ENCODE data around the gene CCDC73. TPM values are rescaled to one million over a fixed set of nuclear protein-coding genes. Genes with fewer than 3 reads are reported as not detected.
A peak's percentile ranks its signal among the peaks of the same experiment; 100 is the strongest.
"Not testable (repeated sequence)": the region's sequence is repeated elsewhere in the genome, so short reads cannot be mapped to it uniquely, and the experiment has no call there.

CCDC73 gene
- total and polyA plus RNA-seq, 4 donors, result 0.06 to 0.36 (median 0.33) TPM; not detected in 1

- Histone ChIP-seq H3K27me3 (ENCODE audit: control insufficient read depth, insufficient read depth, low read length) (no peaks in the 10 kb centered on the region), H3K36me3 (ENCODE audit: control insufficient read depth, insufficient read depth, low read length) (no peaks in the 10 kb centered on the region), H3K27ac (ENCODE audit: low read depth, low read length) (no peak overlapping the region), H3K4me3 (ENCODE audit: low read depth, low read length) (no peak overlapping the region), H3K4me1 (ENCODE audit: control insufficient read depth, insufficient read depth, low read length) (no peaks in the 10 kb centered on the region), H3K9me3 (ENCODE audit: control insufficient read depth, insufficient read depth, low read length) (no peaks in the 10 kb centered on the region)
- 18% methylated on average over 3 of the region's 4 CpGs for WGBS (ENCODE audit: insufficient coverage)
- DNase-seq (ENCODE audit: low read depth in 4 of 6, low spot score in 6 of 6), result no peak
These were observed 180.8 kb downstream of the CCDC73 start for GRCh38 chr11:32613500-32614151.

DNA sequence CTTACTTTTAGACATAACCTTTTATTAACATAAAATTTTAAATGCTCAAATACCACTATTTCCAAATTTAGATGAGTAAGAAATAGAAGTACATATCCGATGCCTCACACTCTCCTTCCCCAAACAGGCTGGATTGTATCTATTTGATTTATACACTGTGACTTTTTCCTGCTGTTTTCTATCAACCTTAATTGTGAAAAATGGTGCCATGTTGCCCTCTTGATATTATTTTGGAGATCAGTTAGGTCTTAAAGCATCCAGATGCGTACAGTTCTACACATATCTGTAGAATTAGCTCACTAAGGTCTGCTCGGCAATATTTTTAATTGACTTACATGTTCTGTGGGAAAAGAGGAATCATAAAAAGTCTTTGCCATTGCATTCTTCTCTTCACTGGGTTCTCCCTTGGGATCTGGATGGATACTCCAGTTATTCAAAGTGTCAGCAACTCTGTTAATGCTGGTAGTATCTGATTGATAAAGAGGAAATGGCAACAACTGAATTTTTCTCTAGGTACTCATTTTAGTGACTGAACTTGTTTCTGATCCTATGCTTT lies 183.6 kb downstream of the CCDC73 start:
- no peak overlapping the region for H3K4me3 ChIP-seq (ENCODE audit: low read depth, low read length)
- no peaks in the 10 kb centered on the region for H3K4me1 ChIP-seq (ENCODE audit: control insufficient read depth, insufficient read depth, low read length)
- 100% methylated on average over 1 of the region's 3 CpGs for WGBS (ENCODE audit: insufficient coverage)
- H3K27me3 ChIP-seq (ENCODE audit: control insufficient read depth, insufficient read depth, low read length), result no peaks in the 10 kb centered on the region
- H3K27ac ChIP-seq (ENCODE audit: low read depth, low read length), result no peak overlapping the region
- H3K9me3 ChIP-seq (ENCODE audit: control insufficient read depth, insufficient read depth, low read length), result no peaks in the 10 kb centered on the region
- no peaks in the 10 kb centered on the region for H3K36me3 ChIP-seq (ENCODE audit: control insufficient read depth, insufficient read depth, low read length)
- DNase-seq (ENCODE audit: low read depth in 4 of 6, low spot score in 6 of 6), result no peak

- H3K9me3 ChIP-seq (ENCODE audit: control insufficient read depth, insufficient read depth, low read length); DNase-seq (ENCODE audit: low read depth in 4 of 6, low spot score in 6 of 6); H3K4me1 ChIP-seq (ENCODE audit: control insufficient read depth, insufficient read depth, low read length); H3K27me3 ChIP-seq (ENCODE audit: control insufficient read depth, insufficient read depth, low read length); H3K4me3 ChIP-seq (ENCODE audit: low read depth, low read length); H3K27ac ChIP-seq (ENCODE audit: low read depth, low read length): not testable (repeated sequence)
- 93% methylated on average over 3 of the region's 4 CpGs for WGBS (ENCODE audit: insufficient coverage)
- peaks cover 10% of the 10 kb centered on the region for H3K36me3 ChIP-seq (ENCODE audit: control insufficient read depth, insufficient read depth, low read length)
These were observed 185.6 kb downstream of the CCDC73 start for GRCh38 chr11:32608826-32609225.

- H3K36me3 ChIP-seq (ENCODE audit: control insufficient read depth, insufficient read depth, low read length), result peaks cover 13% of the 10 kb centered on the region
These were observed 188.2 kb downstream of the CCDC73 start for GRCh38 chr11:32606220-32606619.

GRCh38 chr11:32602657-32603415 lies 191.6 kb downstream of the CCDC73 start:
- no peaks in the 10 kb centered on the region for H3K27me3 ChIP-seq (ENCODE audit: control insufficient read depth, insufficient read depth, low read length)
- H3K36me3 ChIP-seq (ENCODE audit: control insufficient read depth, insufficient read depth, low read length), result peaks cover 13% of the 10 kb centered on the region
- no peak overlapping the region for H3K4me3 ChIP-seq (ENCODE audit: low read depth, low read length)
- no CpG with 5 or more reads among the region's 4 CpGs for WGBS (ENCODE audit: insufficient coverage)
- no peak overlapping the region for H3K27ac ChIP-seq (ENCODE audit: low read depth, low read length)
- H3K9me3 ChIP-seq (ENCODE audit: control insufficient read depth, insufficient read depth, low read length), result no peaks in the 10 kb centered on the region
- no peak for DNase-seq (ENCODE audit: low read depth in 4 of 6, low spot score in 6 of 6)
- no peaks in the 10 kb centered on the region for H3K4me1 ChIP-seq (ENCODE audit: control insufficient read depth, insufficient read depth, low read length)

More at GRCh38 chr11:32606220-32606619, 188.2 kb downstream of the CCDC73 start:
- Histone ChIP-seq H3K27ac (ENCODE audit: low read depth, low read length) (no peak overlapping the region), H3K4me1 (ENCODE audit: control insufficient read depth, insufficient read depth, low read length) (no peaks in the 10 kb centered on the region), H3K4me3 (ENCODE audit: low read depth, low read length) (no peak overlapping the region), H3K27me3 (ENCODE audit: control insufficient read depth, insufficient read depth, low read length) (no peaks in the 10 kb centered on the region), H3K9me3 (ENCODE audit: control insufficient read depth, insufficient read depth, low read length) (no peaks in the 10 kb centered on the region)
- DNase-seq (ENCODE audit: low read depth in 4 of 6, low spot score in 6 of 6), result no peak

- Histone ChIP-seq H3K9me3 (ENCODE audit: control insufficient read depth, insufficient read depth, low read length) (no peaks in the 10 kb centered on the region), H3K27ac (ENCODE audit: low read depth, low read length) (no peak overlapping the region), H3K27me3 (ENCODE audit: control insufficient read depth, insufficient read depth, low read length) (no peaks in the 10 kb centered on the region), H3K4me3 (ENCODE audit: low read depth, low read length) (no peak overlapping the region), H3K4me1 (ENCODE audit: control insufficient read depth, insufficient read depth, low read length) (no peaks in the 10 kb centered on the region), H3K36me3 (ENCODE audit: control insufficient read depth, insufficient read depth, low read length) (peaks cover 15% of the 10 kb centered on the region)
- WGBS (ENCODE audit: insufficient coverage), result no CpG with 5 or more reads among the region's 1 CpG
- peak in 1 of 6 donors; percentile 7 for DNase-seq (ENCODE audit: low read depth in 4 of 6, low spot score in 6 of 6)
These were observed 196.5 kb downstream of the CCDC73 start for GRCh38 chr11:32597921-32598320.

DNA sequence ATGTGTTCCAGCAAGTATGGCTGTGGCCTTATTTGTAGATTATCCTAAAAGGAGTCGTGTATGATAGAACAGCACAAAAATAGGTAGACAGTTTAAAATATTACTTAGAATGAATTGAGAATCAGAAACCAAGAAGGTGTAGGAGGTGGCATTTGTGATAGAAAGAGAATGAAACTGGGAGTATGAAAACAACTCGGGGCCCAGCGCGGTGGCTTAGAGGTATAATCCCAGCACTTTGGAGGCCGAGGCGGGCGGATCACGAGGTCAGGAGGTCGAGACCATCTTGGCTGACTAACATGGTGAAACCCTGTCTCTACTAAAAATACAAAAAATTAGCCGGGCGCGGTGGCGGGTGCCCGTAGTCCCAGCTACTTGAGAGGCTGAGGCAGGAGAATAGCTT lies 198.3 kb downstream of the CCDC73 start:
- H3K36me3 ChIP-seq (ENCODE audit: control insufficient read depth, insufficient read depth, low read length), result peaks cover 17% of the 10 kb centered on the region
- H3K4me1 ChIP-seq (ENCODE audit: control insufficient read depth, insufficient read depth, low read length); H3K4me3 ChIP-seq (ENCODE audit: low read depth, low read length); DNase-seq (ENCODE audit: low read depth in 4 of 6, low spot score in 6 of 6); H3K27ac ChIP-seq (ENCODE audit: low read depth, low read length); H3K9me3 ChIP-seq (ENCODE audit: control insufficient read depth, insufficient read depth, low read length); H3K27me3 ChIP-seq (ENCODE audit: control insufficient read depth, insufficient read depth, low read length): not testable (repeated sequence)
- WGBS (ENCODE audit: insufficient coverage), result 98% methylated on average over 13 of the region's 14 CpGs

- no peaks in the 10 kb centered on the region for H3K27me3 ChIP-seq (ENCODE audit: control insufficient read depth, insufficient read depth, low read length)
- DNase-seq (ENCODE audit: low read depth in 4 of 6, low spot score in 6 of 6), result no peak
- no peaks in the 10 kb centered on the region for H3K4me1 ChIP-seq (ENCODE audit: control insufficient read depth, insufficient read depth, low read length)
- no peaks in the 10 kb centered on the region for H3K9me3 ChIP-seq (ENCODE audit: control insufficient read depth, insufficient read depth, low read length)
- peaks cover 28% of the 10 kb centered on the region for H3K36me3 ChIP-seq (ENCODE audit: control insufficient read depth, insufficient read depth, low read length)
- no peak overlapping the region for H3K4me3 ChIP-seq (ENCODE audit: low read depth, low read length)
- no peak overlapping the region for H3K27ac ChIP-seq (ENCODE audit: low read depth, low read length)
These were observed 200.2 kb downstream of the CCDC73 start for GRCh38 chr11:32594272-32594671.

DNA sequence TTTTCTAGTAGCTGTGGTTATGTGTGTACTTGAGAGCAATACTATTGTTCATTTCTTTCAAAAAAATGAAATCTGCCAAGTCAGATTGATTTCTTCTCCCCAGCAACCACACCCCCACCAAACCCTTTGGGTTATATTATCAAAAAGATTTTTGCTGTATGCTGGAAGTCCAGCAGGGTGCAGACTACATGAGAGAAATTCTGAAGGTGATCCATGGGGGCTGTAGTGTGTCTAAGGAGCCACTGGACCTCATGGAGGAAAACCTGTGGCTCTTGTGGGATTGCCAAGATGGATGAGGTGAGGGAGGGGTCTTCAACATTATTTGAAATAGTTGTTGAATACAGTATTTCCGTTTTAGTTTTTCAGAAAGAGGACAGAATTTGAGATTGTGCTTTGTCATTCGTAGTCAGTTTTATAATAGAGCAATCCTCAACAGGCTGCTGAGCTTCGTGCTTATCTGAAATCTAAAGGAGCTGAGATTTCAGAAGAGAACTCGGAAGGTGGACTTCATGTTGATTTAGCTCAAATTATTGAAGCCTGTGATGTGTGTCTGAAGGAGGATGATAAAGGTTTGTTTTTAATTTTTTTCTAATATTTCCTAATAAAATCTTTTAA lies 207.8 kb downstream of the CCDC73 start:
- H3K9me3 ChIP-seq (ENCODE audit: control insufficient read depth, insufficient read depth, low read length), result no peaks in the 10 kb centered on the region
- peaks cover 15% of the 10 kb centered on the region for H3K36me3 ChIP-seq (ENCODE audit: control insufficient read depth, insufficient read depth, low read length)
- H3K4me1 ChIP-seq (ENCODE audit: control insufficient read depth, insufficient read depth, low read length), result peaks cover 9% of the 10 kb centered on the region
- no peak for DNase-seq (ENCODE audit: low read depth in 4 of 6, low spot score in 6 of 6)
- no peak overlapping the region for H3K4me3 ChIP-seq (ENCODE audit: low read depth, low read length)
- H3K27me3 ChIP-seq (ENCODE audit: control insufficient read depth, insufficient read depth, low read length), result no peaks in the 10 kb centered on the region
- WGBS (ENCODE audit: insufficient coverage), result 89% methylated on average over 2 of the region's 4 CpGs
- no peak overlapping the region for H3K27ac ChIP-seq (ENCODE audit: low read depth, low read length)
